Activated CD4-positive, alpha-beta T cell treated with anti-CD3 and anti-CD28 coated beads, Interleukin-10, Interleukin-2, amounts not matched to agents 100 ng/mL and 50 ng/mL, durations not matched to agents 16 hours and 8 hours (primary cell): ENCODE results near the gene IRF8.
A peak's percentile ranks its signal among the peaks of the same experiment; 100 is the strongest.

Experiments
- DNase-seq: peaks from one replicate; pipeline ENCODE4 v3.0.0-alpha.2; 2020

IRF8 gene

GRCh38 chr16:85915125-85915845, 16.3 kb downstream of the IRF8 start:
- no peak for DNase-seq

GRCh38 chr16:85916141-85916890, 17.4 kb downstream of the IRF8 start:
- no peak for DNase-seq

GRCh38 chr16:85917012-85917411, 18.1 kb downstream of the IRF8 start:
- no peak for DNase-seq

GRCh38 chr16:85917959-85918358, 19.0 kb downstream of the IRF8 start:
- no peak for DNase-seq

GRCh38 chr16:85918436-85918835, 19.5 kb downstream of the IRF8 start:
- DNase-seq = no peak

GRCh38 chr16:85919271-85920267, 20.6 kb downstream of the IRF8 start:
- no peak for DNase-seq

GRCh38 chr16:85921026-85921425, 22.1 kb downstream of the IRF8 start:
- no peak for DNase-seq

- no peak for DNase-seq
These were observed 24.4 kb downstream of the IRF8 start for GRCh38 chr16:85923153-85924021.

GRCh38 chr16:85924675-85925074, 25.7 kb downstream of the IRF8 start:
- no peak for DNase-seq

GRCh38 chr16:85926370-85926769, 27.4 kb downstream of the IRF8 start:
- DNase-seq = no peak

GRCh38 chr16:85927371-85927770, 28.4 kb downstream of the IRF8 start:
- DNase-seq = no peak

- no peak for DNase-seq
These were observed 29.0 kb downstream of the IRF8 start for GRCh38 chr16:85927959-85928358.

- DNase-seq = no peak
These were observed 29.4 kb downstream of the IRF8 start for GRCh38 chr16:85928401-85928820.

GRCh38 chr16:85929259-85929721, 30.3 kb downstream of the IRF8 start:
- DNase-seq = no peak

GRCh38 chr16:85930301-85930700, 31.3 kb downstream of the IRF8 start:
- no peak for DNase-seq

- no peak for DNase-seq
These were observed 32.8 kb downstream of the IRF8 start for GRCh38 chr16:85931596-85932402.

- DNase-seq = no peak
These were observed 35.2 kb downstream of the IRF8 start for GRCh38 chr16:85934210-85934609.

GRCh38 chr16:85935391-85935973, 36.5 kb downstream of the IRF8 start:
- DNase-seq = no peak

GRCh38 chr16:85935974-85936760, 37.2 kb downstream of the IRF8 start:
- peak; percentile 84 for DNase-seq

GRCh38 chr16:85936816-85937215, 37.9 kb downstream of the IRF8 start:
- peak; percentile 22 for DNase-seq
